IPS DF 6.9 (cell line): ENCODE measurements around the gene NBL1.
"Not testable (repeated sequence)": the region's sequence is repeated elsewhere in the genome, so short reads cannot be mapped to it uniquely, and the experiment has no call there.

Experiments
- DNase-seq: peaks from one replicate; pipeline ENCODE4 v3.0.0-alpha.2; 2013; ENCODE audit warnings: low read depth, low spot score
- H3K27ac ChIP-seq: one replicate; pipeline ENCODE4 v1.5.1; 2013; ENCODE audit warnings: low read length, control low read depth
- H3K27me3 ChIP-seq: 2 replicates; pipeline ENCODE4 v1.6.1; 2013; ENCODE audit warnings: mild to moderate bottlenecking, low read length; ENCODE audit not compliant: control insufficient read depth, insufficient read depth
- H3K36me3 ChIP-seq: 2 replicates; pipeline ENCODE4 v1.6.1; 2013; ENCODE audit warnings: low read length; ENCODE audit not compliant: control insufficient read depth, insufficient read depth
- H3K4me1 ChIP-seq: 2 replicates; pipeline ENCODE4 v1.6.1; 2013; ENCODE audit warnings: low read length; ENCODE audit not compliant: control insufficient read depth, insufficient read depth
- H3K4me3 ChIP-seq: 2 replicates; pipeline ENCODE4 v1.5.1; 2013; ENCODE audit warnings: mild to moderate bottlenecking, low read length
- H3K9me3 ChIP-seq: 2 replicates; pipeline ENCODE4 v1.6.1; 2013; ENCODE audit warnings: low read length, inconsistent platforms; ENCODE audit not compliant: control insufficient read depth, insufficient read depth
- WGBS: extraction: QIAGEN DNeasy Blood & Tissue Kit; methylation state at CpG from one replicate; pipeline ENCODE4 v1.1.7; 2013; ENCODE audit warnings: mixed read lengths, missing lambda C conversion rate; ENCODE audit not compliant: insufficient read length, insufficient coverage; 5-methylcytosine and 5-hydroxymethylcytosine counted together

NBL1 gene

GRCh38 chr1:19622204-19622603 is 21.9 kb upstream of the NBL1 start:
- Histone ChIP-seq H3K36me3 (0 out of 2 replicates have a peak, but pooled peaks cover 7% of the 10 kb centered on the region), H3K27me3 (no peaks in the 10 kb centered on the region), H3K9me3 (no peaks in the 10 kb centered on the region), H3K4me1 (peaks cover 1% of the 10 kb centered on the region; the same call in 1 of the 2 replicates), H3K27ac (no peak overlapping the region), H3K4me3 (no peak overlapping the region)
- no peak for DNase-seq
- WGBS: no CpG with 5 or more reads among the region's 1 CpG

DNA sequence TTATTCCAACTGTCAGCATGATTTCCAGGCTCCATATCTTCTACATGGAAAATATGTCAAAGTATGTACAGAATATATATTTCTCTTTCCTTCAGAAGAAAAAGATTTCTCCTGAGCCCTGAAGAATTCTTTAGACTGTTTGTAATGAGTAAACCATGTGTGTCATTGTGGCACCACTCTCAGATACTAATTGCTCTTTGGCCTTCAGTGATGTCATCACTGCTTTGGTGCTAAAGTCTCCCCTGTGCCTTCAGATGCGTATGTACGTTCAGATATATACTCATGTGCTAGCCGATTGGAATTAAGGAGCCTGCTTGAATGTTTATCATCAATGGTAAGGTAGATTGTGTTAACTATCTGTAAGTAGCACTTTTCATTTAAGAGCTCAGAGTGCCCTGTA is 20.6 kb upstream of the NBL1 start:
- 0 out of 2 replicates have a peak, but pooled peaks cover 7% of the 10 kb centered on the region for H3K36me3 ChIP-seq

DNA sequence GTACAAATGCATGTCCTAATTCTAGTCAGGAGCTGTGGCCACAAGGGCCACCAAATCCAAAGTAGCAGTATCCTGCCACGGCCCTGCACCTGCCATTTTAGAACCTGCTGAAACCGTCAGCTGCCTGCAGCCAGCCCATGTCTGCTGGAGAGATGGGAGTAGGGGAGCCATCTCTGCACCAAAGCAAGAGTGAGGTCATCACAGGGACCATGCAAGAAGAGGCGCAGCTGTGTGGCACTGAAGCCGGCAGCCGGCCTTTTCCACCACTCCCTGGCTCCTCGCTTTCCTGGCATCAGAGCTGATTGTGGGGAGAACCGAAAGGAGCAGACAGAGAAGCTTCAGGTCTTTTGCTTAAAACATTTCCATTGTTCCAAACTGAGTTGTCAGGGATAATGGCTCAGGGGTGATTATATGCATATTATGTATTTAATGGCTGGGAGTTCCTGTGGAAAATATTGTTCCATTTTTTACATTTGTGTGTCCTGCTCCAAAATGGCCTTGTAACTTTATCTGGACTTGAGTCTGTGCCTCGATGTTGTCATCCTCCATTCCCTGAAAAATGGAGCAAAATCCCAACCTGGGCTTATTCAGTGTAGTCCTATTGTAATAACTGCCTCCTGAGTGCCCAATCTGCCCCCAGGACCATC is 18.7 kb upstream of the NBL1 start:
- H3K36me3 ChIP-seq: 0 out of 2 replicates have a peak, but pooled peaks cover 7% of the 10 kb centered on the region
- WGBS: no CpG with 5 or more reads among the region's 8 CpGs
- H3K4me3 ChIP-seq: no peak overlapping the region
- H3K27me3 ChIP-seq: no peaks in the 10 kb centered on the region
- peaks cover 5% of the 10 kb centered on the region for H3K4me1 ChIP-seq
- H3K9me3 ChIP-seq: no peaks in the 10 kb centered on the region
- no peak for DNase-seq
- no peak overlapping the region for H3K27ac ChIP-seq

More for the DNA sequence above, 20.6 kb upstream of the NBL1 start:
- no peak for DNase-seq
- Histone ChIP-seq H3K4me3 (no peak overlapping the region), H3K9me3 (no peaks in the 10 kb centered on the region), H3K27me3 (no peaks in the 10 kb centered on the region), H3K27ac (no peak overlapping the region), H3K4me1 (peaks cover 1% of the 10 kb centered on the region; the same call in 1 of the 2 replicates)
- no CpG with 5 or more reads among the region's 3 CpGs for WGBS

GRCh38 chr1:19628879-19629278 is 15.2 kb upstream of the NBL1 start:
- DNase-seq: no peak
- Histone ChIP-seq H3K36me3 (0 out of 2 replicates have a peak, but pooled peaks cover 7% of the 10 kb centered on the region), H3K4me1 (peaks cover 5% of the 10 kb centered on the region), H3K9me3 (no peaks in the 10 kb centered on the region), H3K27me3 (no peaks in the 10 kb centered on the region), H3K4me3 (no peak overlapping the region), H3K27ac (no peak overlapping the region)
- WGBS: no CpG with 5 or more reads among the region's 3 CpGs

DNA sequence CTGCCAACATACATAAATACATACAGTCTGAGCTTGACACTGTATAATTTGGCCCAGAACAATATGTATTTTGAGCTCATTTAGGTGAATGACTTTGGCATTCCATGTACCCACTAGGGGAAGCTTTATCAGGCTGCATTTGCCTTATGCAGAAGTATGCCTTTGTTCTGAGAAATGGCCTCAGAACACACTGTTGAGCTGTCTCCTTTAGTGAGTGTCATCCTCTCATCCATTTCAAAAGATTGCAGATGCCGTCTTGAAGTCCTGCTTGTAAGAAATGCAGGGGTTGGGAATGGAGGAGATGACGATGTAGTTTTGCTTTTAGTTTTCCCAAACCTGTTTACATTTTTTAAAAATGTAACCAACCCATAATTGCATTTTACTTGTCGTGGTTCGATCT is 14.8 kb upstream of the NBL1 start:
- Histone ChIP-seq H3K4me3 (no peak overlapping the region), H3K27me3 (no peaks in the 10 kb centered on the region), H3K36me3 (0 out of 2 replicates have a peak, but pooled peaks cover 7% of the 10 kb centered on the region), H3K4me1 (peaks cover 5% of the 10 kb centered on the region), H3K27ac (no peak overlapping the region), H3K9me3 (no peaks in the 10 kb centered on the region)
- no peak for DNase-seq
- WGBS: no CpG with 5 or more reads among the region's 4 CpGs

GRCh38 chr1:19630192-19630591 is 13.9 kb upstream of the NBL1 start:
- not testable (repeated sequence) for H3K36me3 ChIP-seq, H3K27me3 ChIP-seq, H3K4me3 ChIP-seq, H3K27ac ChIP-seq, H3K4me1 ChIP-seq, DNase-seq, H3K9me3 ChIP-seq
- WGBS: no CpG with 5 or more reads among the region's 1 CpG

GRCh38 chr1:19630720-19631395 is 13.3 kb upstream of the NBL1 start:
- no peak overlapping the region for H3K27ac ChIP-seq
- no peaks in the 10 kb centered on the region for H3K9me3 ChIP-seq
- H3K4me3 ChIP-seq: no peak overlapping the region
- peaks cover 5% of the 10 kb centered on the region for H3K4me1 ChIP-seq
- WGBS: no CpG with 5 or more reads among the region's 6 CpGs
- DNase-seq: no peak
- H3K27me3 ChIP-seq: no peaks in the 10 kb centered on the region
- H3K36me3 ChIP-seq: 0 out of 2 replicates have a peak, but pooled peaks cover 4% of the 10 kb centered on the region

DNA sequence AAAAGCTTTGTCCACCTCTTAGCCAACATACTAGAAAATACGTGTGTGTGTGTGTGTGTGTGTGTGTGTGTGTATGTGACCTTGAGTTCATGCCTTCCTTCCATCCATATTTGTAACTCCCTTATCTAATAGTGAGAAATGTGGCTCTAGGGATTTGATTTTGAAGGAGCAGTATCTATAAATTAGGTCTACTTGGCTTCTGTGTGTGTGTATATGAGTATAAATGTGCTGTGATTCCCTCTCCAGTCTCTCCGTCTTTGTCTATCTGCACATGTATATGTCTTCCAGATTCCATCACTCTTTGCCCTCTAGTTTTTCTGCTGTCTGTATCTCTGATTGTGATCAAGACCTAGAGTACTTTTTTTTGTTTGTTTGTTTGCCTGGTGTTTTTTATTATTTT is 11.9 kb upstream of the NBL1 start:
- no peaks in the 10 kb centered on the region for H3K27me3 ChIP-seq
- no CpG with 5 or more reads among the region's 2 CpGs for WGBS
- no peak overlapping the region for H3K27ac ChIP-seq

DNA sequence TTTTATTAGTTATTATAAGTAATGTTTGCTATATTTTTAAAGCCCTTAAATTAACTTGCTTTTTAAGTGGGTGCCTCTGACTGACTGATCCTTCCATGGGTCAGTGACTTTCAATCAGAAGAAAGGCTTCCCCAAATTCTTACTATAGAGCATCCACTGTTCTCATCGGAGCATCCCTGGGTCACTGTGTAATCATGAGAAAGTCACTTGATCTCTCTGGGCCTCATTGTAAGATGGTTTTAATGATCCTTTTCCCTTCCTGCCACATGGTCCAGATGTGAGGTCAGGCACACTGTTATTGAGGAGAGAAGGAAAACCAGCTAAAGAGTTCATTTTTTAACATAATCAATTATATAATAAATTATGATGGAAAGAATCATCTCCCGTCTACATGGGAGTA is 11.0 kb upstream of the NBL1 start:
- Histone ChIP-seq H3K27me3 (no peaks in the 10 kb centered on the region), H3K9me3 (no peaks in the 10 kb centered on the region), H3K27ac (no peak overlapping the region), H3K4me3 (no peak overlapping the region), H3K36me3 (no peaks in the 10 kb centered on the region), H3K4me1 (peaks cover 5% of the 10 kb centered on the region)
- WGBS: no CpG with 5 or more reads among the region's 2 CpGs
- no peak for DNase-seq

More for the DNA sequence above, 11.9 kb upstream of the NBL1 start:
- DNase-seq: no peak
- no peak overlapping the region for H3K4me3 ChIP-seq
- peaks cover 5% of the 10 kb centered on the region for H3K4me1 ChIP-seq
- H3K9me3 ChIP-seq: no peaks in the 10 kb centered on the region
- H3K36me3 ChIP-seq: no peaks in the 10 kb centered on the region

GRCh38 chr1:19635064-19635463 is 9.0 kb upstream of the NBL1 start:
- not testable (repeated sequence) for H3K9me3 ChIP-seq, H3K4me3 ChIP-seq, DNase-seq, H3K27ac ChIP-seq, H3K36me3 ChIP-seq, H3K4me1 ChIP-seq, H3K27me3 ChIP-seq
- no CpG with 5 or more reads among the region's 9 CpGs for WGBS
